ENCODE results near the gene ANO2.

ANO2 gene

GRCh38 chr12:5977556-5977955 lies 32.5 kb upstream of the ANO2 start:
- no peaks in the 10 kb centered on the region for H3K9me3 ChIP-seq (ENCODE audit: insufficient read depth, low read length)
- H3K79me2 ChIP-seq (ENCODE audit: low read length), result no peaks in the 10 kb centered on the region
- no peak overlapping the region for H3K9ac ChIP-seq (ENCODE audit: low read length)
- no peak overlapping the region for H3K4me2 ChIP-seq (ENCODE audit: low read length)
- H2AFZ ChIP-seq (ENCODE audit: low read depth, low read length), result no peak overlapping the region
- TF ChIP-seq EZH2phosphoT487 (IDR thresholded peaks at IDR 0.05; ENCODE audit: low read depth) (no peak), CTCF (IDR thresholded peaks at IDR 0.05; ENCODE audit: low read depth, low read length) (no peak)
- H3K4me1 ChIP-seq (ENCODE audit: low read length), result no peaks in the 10 kb centered on the region
- no peaks in the 10 kb centered on the region for H3K36me3 ChIP-seq (replicated peaks; ENCODE audit: low read depth, low read length)
- peaks cover 36% of the 10 kb centered on the region for H3K27me3 ChIP-seq (ENCODE audit: low read depth, low read length)
- no peak overlapping the region for H3K27ac ChIP-seq (ENCODE audit: low read length)
- H3K4me3 ChIP-seq (ENCODE audit: low read length), result no peak overlapping the region
- no peaks in the 10 kb centered on the region for H4K20me1 ChIP-seq (ENCODE audit: insufficient read depth, low read length)

- H3K27me3 ChIP-seq (ENCODE audit: low read depth, low read length), result peaks cover 43% of the 10 kb centered on the region
- no peak overlapping the region for H2AFZ ChIP-seq (ENCODE audit: low read depth, low read length)
- H3K27ac ChIP-seq (ENCODE audit: low read length), result no peak overlapping the region
- no peaks in the 10 kb centered on the region for H3K4me1 ChIP-seq (ENCODE audit: low read length)
- no peaks in the 10 kb centered on the region for H3K9me3 ChIP-seq (ENCODE audit: insufficient read depth, low read length)
- no peak overlapping the region for H3K9ac ChIP-seq (ENCODE audit: low read length)
- H3K36me3 ChIP-seq (replicated peaks; ENCODE audit: low read depth, low read length), result no peaks in the 10 kb centered on the region
- no peaks in the 10 kb centered on the region for H3K79me2 ChIP-seq (ENCODE audit: low read length)
- no peak overlapping the region for H3K4me2 ChIP-seq (ENCODE audit: low read length)
- no peaks in the 10 kb centered on the region for H4K20me1 ChIP-seq (ENCODE audit: insufficient read depth, low read length)
- TF ChIP-seq EZH2phosphoT487 (IDR thresholded peaks at IDR 0.05; ENCODE audit: low read depth) (no peak), CTCF (IDR thresholded peaks at IDR 0.05; ENCODE audit: low read depth, low read length) (no peak)
- H3K4me3 ChIP-seq (ENCODE audit: low read length), result no peak overlapping the region
These were observed 31.7 kb upstream of the ANO2 start for GRCh38 chr12:5976711-5977110.

- Histone ChIP-seq H4K20me1 (ENCODE audit: insufficient read depth, low read length) (no peaks in the 10 kb centered on the region), H3K4me2 (ENCODE audit: low read length) (no peak overlapping the region), H2AFZ (ENCODE audit: low read depth, low read length) (no peak overlapping the region), H3K9me3 (ENCODE audit: insufficient read depth, low read length) (no peaks in the 10 kb centered on the region), H3K36me3 (replicated peaks; ENCODE audit: low read depth, low read length) (no peaks in the 10 kb centered on the region), H3K4me3 (ENCODE audit: low read length) (no peak overlapping the region), H3K4me1 (ENCODE audit: low read length) (no peaks in the 10 kb centered on the region), H3K27me3 (ENCODE audit: low read depth, low read length) (peaks cover 42% of the 10 kb centered on the region), H3K9ac (ENCODE audit: low read length) (no peak overlapping the region), H3K27ac (ENCODE audit: low read length) (no peak overlapping the region), H3K79me2 (ENCODE audit: low read length) (no peaks in the 10 kb centered on the region)
- TF ChIP-seq CTCF (IDR thresholded peaks at IDR 0.05; ENCODE audit: low read depth, low read length) (no peak), EZH2phosphoT487 (IDR thresholded peaks at IDR 0.05; ENCODE audit: low read depth) (no peak)
These were observed 31.1 kb upstream of the ANO2 start for GRCh38 chr12:5976196-5976595.

GRCh38 chr12:5973461-5974115 lies 28.5 kb upstream of the ANO2 start:
- Histone ChIP-seq H3K4me1 (ENCODE audit: low read length) (no peaks in the 10 kb centered on the region), H4K20me1 (ENCODE audit: insufficient read depth, low read length) (no peaks in the 10 kb centered on the region), H2AFZ (ENCODE audit: low read depth, low read length) (no peak overlapping the region), H3K4me3 (ENCODE audit: low read length) (no peak overlapping the region), H3K36me3 (replicated peaks; ENCODE audit: low read depth, low read length) (no peaks in the 10 kb centered on the region), H3K9ac (ENCODE audit: low read length) (no peak overlapping the region), H3K9me3 (ENCODE audit: insufficient read depth, low read length) (no peaks in the 10 kb centered on the region), H3K27me3 (ENCODE audit: low read depth, low read length) (peaks cover 42% of the 10 kb centered on the region), H3K4me2 (ENCODE audit: low read length) (no peak overlapping the region), H3K27ac (ENCODE audit: low read length) (no peak overlapping the region), H3K79me2 (ENCODE audit: low read length) (no peaks in the 10 kb centered on the region)
- no peak for TF ChIP-seq CTCF (IDR thresholded peaks at IDR 0.05; ENCODE audit: low read depth, low read length)
- no peak for TF ChIP-seq EZH2phosphoT487 (IDR thresholded peaks at IDR 0.05; ENCODE audit: low read depth)
